IMR-90 (cell line): ENCODE data around the gene SUGT1. TPM values are rescaled to one million over a fixed set of nuclear protein-coding genes. Genes with fewer than 3 reads are reported as not detected.

Source experiments
- ATAC-seq: fragments of 200-7000 bp; cut with Tn5 transposase; 2 replicates; pipeline ENCODE4 v1.9.1; 2020; ENCODE audit warnings: low read depth, mild to moderate bottlenecking, moderate library complexity
- BruUV-seq: library from RNA; stranded (reverse); fragments of 400-500 nt; replicated peaks from 2 replicates; lab custom pipeline; 2021; lab: Mats Ljungman, UMichigan
- CTCF ChIA-PET: fragments of 300-600 bp; formaldehyde crosslinking; extraction: SDS; loops from one replicate; lab custom pipeline; 2021; ENCODE audit warnings: antibody characterized with exemption; lab: Yijun Ruan, JAX
- POLR2A ChIA-PET: fragments of 300-600 bp; sonication (Branson Sonifier 250); formaldehyde crosslinking; loops from one replicate; lab custom pipeline; 2022; ENCODE audit warnings: antibody characterized with exemption; ENCODE audit not compliant: unreplicated experiment; lab: Charles Lee
- DNase-seq: peaks from one replicate; pipeline ENCODE4 v3.0.0; 2013
- H2AFZ ChIP-seq: replicated peaks from 2 replicates; pipeline ENCODE3; 2013; ENCODE audit warnings: low read length, mild to moderate bottlenecking; ENCODE audit not compliant: poor library complexity
- H2AK5ac ChIP-seq: 2 replicates; pipeline ENCODE4 v1.6.1; 2013; ENCODE audit warnings: low read depth, low read length, inconsistent platforms
- H2AK9ac ChIP-seq: replicated peaks from 2 replicates; pipeline ENCODE3; 2013; ENCODE audit warnings: mild to moderate bottlenecking, low read depth, low read length, moderate library complexity; ENCODE audit not compliant: poor library complexity
- H2BK120ac ChIP-seq: 2 replicates; pipeline ENCODE4 v1.6.1; 2013; ENCODE audit warnings: low read depth, low read length, inconsistent platforms
- H2BK15ac ChIP-seq: 3 replicates; pipeline ENCODE4 v1.6.1; 2013; ENCODE audit warnings: low read depth, low read length, inconsistent platforms
- H2BK20ac ChIP-seq: 2 replicates; pipeline ENCODE4 v1.6.1; 2013; ENCODE audit warnings: low read depth, mild to moderate bottlenecking, inconsistent platforms, low read length, moderate library complexity
- H2BK5ac ChIP-seq: 2 replicates; pipeline ENCODE4 v1.6.1; 2013; ENCODE audit warnings: mild to moderate bottlenecking, low read depth, low read length, inconsistent platforms; ENCODE audit not compliant: poor library complexity, severe bottlenecking
- H3K14ac ChIP-seq: replicated peaks from 2 replicates; pipeline ENCODE4 v1.6.1; 2013; ENCODE audit warnings: low read depth, low read length, inconsistent platforms
- H3K18ac ChIP-seq: 2 replicates; pipeline ENCODE4 v1.6.1; 2013; ENCODE audit warnings: low read depth, low read length, control low read depth
- H3K23ac ChIP-seq: 2 replicates; pipeline ENCODE4 v1.6.1; 2013; ENCODE audit warnings: low read depth, low read length, inconsistent platforms
- H3K27ac ChIP-seq: 2 replicates; pipeline ENCODE4 v1.5.1; 2013; ENCODE audit warnings: mild to moderate bottlenecking, control low read depth, low read length; ENCODE audit not compliant: insufficient read depth
- H3K27me3 ChIP-seq: 2 replicates; pipeline ENCODE4 v1.6.1; 2013; ENCODE audit warnings: low read length; ENCODE audit not compliant: control insufficient read depth, insufficient read depth
- H3K36me3 ChIP-seq: 2 replicates; pipeline ENCODE4 v1.6.1; 2013; ENCODE audit warnings: low read length, mixed read lengths; ENCODE audit not compliant: control insufficient read depth, insufficient read depth
- H3K4ac ChIP-seq: 2 replicates; pipeline ENCODE4 v1.6.1; 2013; ENCODE audit warnings: low read depth, low read length, inconsistent platforms
- H3K4me1 ChIP-seq: 2 replicates; pipeline ENCODE4 v1.6.1; 2013; ENCODE audit warnings: low read length, mixed read lengths; ENCODE audit not compliant: control insufficient read depth, insufficient read depth
- H3K4me2 ChIP-seq: 2 replicates; pipeline ENCODE4 v1.6.1; 2013; ENCODE audit warnings: low read depth, mild to moderate bottlenecking, control low read depth, low read length, moderate library complexity
- H3K4me3 ChIP-seq: 2 replicates; pipeline ENCODE4 v1.5.1; 2013; ENCODE audit warnings: low read depth, mild to moderate bottlenecking, control low read depth, low read length, moderate library complexity; ENCODE audit not compliant: insufficient read depth
- H3K56ac ChIP-seq: 2 replicates; pipeline ENCODE4 v1.6.1; 2013; ENCODE audit warnings: low read length, inconsistent platforms; ENCODE audit not compliant: insufficient read depth; ENCODE audit errors: extremely low read depth
- H3K79me1 ChIP-seq, 2 experiments: 2 replicates each; pipeline ENCODE4 v1.6.1; 2013; ENCODE audit warnings: low read length in 2 of 2, inconsistent platforms in 1 of 2, low read depth in 1 of 2
- H3K9ac ChIP-seq: 2 replicates; pipeline ENCODE4 v1.6.1; 2013; ENCODE audit warnings: low read depth, low read length, control low read depth
- H3K9me1 ChIP-seq: 2 replicates; pipeline ENCODE4 v1.6.1; 2013; ENCODE audit warnings: low read length, inconsistent platforms; ENCODE audit not compliant: insufficient read depth
- H3K9me3 ChIP-seq: 2 replicates; pipeline ENCODE4 v1.6.1; 2013; ENCODE audit warnings: low read length; ENCODE audit not compliant: control insufficient read depth, insufficient read depth
- H4K20me1 ChIP-seq: 2 replicates; pipeline ENCODE4 v1.6.1; 2013; ENCODE audit warnings: low read length, inconsistent platforms; ENCODE audit not compliant: insufficient read depth
- H4K5ac ChIP-seq: 2 replicates; pipeline ENCODE4 v1.6.1; 2013; ENCODE audit warnings: mild to moderate bottlenecking, low read depth, low read length, control low read depth
- H4K8ac ChIP-seq, 2 experiments: 2 replicates each; pipeline ENCODE4 v1.6.1; 2013; ENCODE audit warnings: low read depth in 2 of 2, low read length in 2 of 2, control low read depth in 1 of 2, inconsistent platforms in 1 of 2
- H4K91ac ChIP-seq: 2 replicates; pipeline ENCODE4 v1.6.1; 2013; ENCODE audit warnings: low read depth, low read length, inconsistent platforms; ENCODE audit not compliant: insufficient read depth
- BHLHE40 ChIP-seq: fragments of 150-350 bp; IDR thresholded peaks from 2 replicates; pipeline ENCODE4 v1.6.1; 2016; ENCODE audit warnings: mild to moderate bottlenecking, low read depth, low read length
- CHD1 ChIP-seq: IDR thresholded peaks from 2 replicates; pipeline ENCODE4 v1.6.1; 2012; ENCODE audit warnings: low read depth, low read length, improper control_type of control experiment
- MAZ ChIP-seq: IDR thresholded peaks from 2 replicates; pipeline ENCODE4 v1.6.1; 2012; ENCODE audit warnings: low read depth, mild to moderate bottlenecking, low read length, improper control_type of control experiment, moderate library complexity, borderline replicate concordance
- MXI1 ChIP-seq: IDR thresholded peaks from 2 replicates; pipeline ENCODE4 v1.6.1; 2012; ENCODE audit warnings: low read depth, mild to moderate bottlenecking, low read length, moderate library complexity, borderline replicate concordance
- NFE2L2 ChIP-seq: fragments of 150-350 bp; IDR thresholded peaks from 2 replicates; pipeline ENCODE4 v1.6.1; 2016; ENCODE audit warnings: low read depth, mild to moderate bottlenecking, low read length
- POLR2A ChIP-seq: IDR thresholded peaks from 2 replicates; pipeline ENCODE4 v1.6.1; 2012; ENCODE audit warnings: mild to moderate bottlenecking, low read depth, low read length
- RAD21 ChIP-seq: IDR thresholded peaks from 2 replicates; pipeline ENCODE4 v1.6.1; 2012; ENCODE audit warnings: low read length, improper control_type of control experiment
- RCOR1 ChIP-seq: IDR thresholded peaks from 2 replicates; pipeline ENCODE4 v1.6.1; 2012; ENCODE audit warnings: mild to moderate bottlenecking, low read length, improper control_type of control experiment; ENCODE audit not compliant: insufficient replicate concordance
- RFX5 ChIP-seq: IDR thresholded peaks from 2 replicates; pipeline ENCODE4 v1.8.0; 2012; ENCODE audit warnings: low read depth, mild to moderate bottlenecking, low read length, moderate library complexity
- SMC3 ChIP-seq: fragments of 150-350 bp; IDR thresholded peaks from 2 replicates; pipeline ENCODE4 v1.6.1; 2016; ENCODE audit warnings: low read depth, mild to moderate bottlenecking, antibody characterized with exemption, low read length, moderate library complexity
- WGBS, 2 experiments: methylation state at CpG; one replicate each; pipeline versions ENCODE4 v1.1.5 to v1.1.7; 2013; ENCODE audit warnings: missing lambda C conversion rate in 2 of 2; ENCODE audit not compliant: insufficient read length in 1 of 2; ENCODE audit errors: extremely low coverage in 2 of 2; 5-methylcytosine and 5-hydroxymethylcytosine counted together
- dilution Hi-C: fragments of 300-500 bp; cut with HindIII; formaldehyde crosslinking; loops from one replicate; pipeline ENCODE4 v1.14.3; 2018; ENCODE audit warnings: low sequenced_read_pairs; ENCODE audit not compliant: unreplicated experiment
- in situ Hi-C: fragments of 300-500 bp; cut with MboI; formaldehyde crosslinking; loops from 3 replicates; pipeline ENCODE4 v1.14.3; 2019; ENCODE audit warnings: low sequenced_read_pairs, inconsistent platforms, mixed read lengths
- intact Hi-C: fragments of 100-400 bp; cut with micrococcal nuclease; formaldehyde crosslinking; loops from 2 replicates; pipeline ENCODE4 v1.10.0; 2022
- polyA plus RNA-seq, 3 experiments: library from polyadenylated mRNA; depleted of rRNA; stranded (reverse); fragments of >200 nt; gene quantifications; 2 replicates each; pipeline ENCODE4 v1.2.3, GENCODE V29; 2012; ENCODE audit warnings: low replicate concordance in 1 of 3
- total RNA-seq: library from RNA; depleted of rRNA; stranded (reverse); fragments of >200 nt; gene quantifications from 2 replicates; pipeline ENCODE4 v1.2.3, GENCODE V29; 2012
- TF ChIP-seq, protein P1 (sequence below): conservative IDR thresholded peaks from 2 replicates; pipeline ENCODE4 v1.5.1; 2012; ENCODE audit warnings: mild to moderate bottlenecking, low read depth, low read length, improper control_type of control experiment
- TF ChIP-seq, protein P2 (sequence below): fragments of 150-350 bp; IDR thresholded peaks from 2 replicates; pipeline ENCODE4 v1.6.1; 2017; ENCODE audit warnings: mild to moderate bottlenecking, antibody characterized with exemption, low read length, low read depth

Gene SUGT1
- total and polyA plus RNA-seq, 2 of the 4 experiments (the other 2 are of a cell fraction) = 21.5 to 24.6 TPM

GRCh38 chr13:52736891-52737290 is 84.3 kb downstream of the SUGT1 start:
- Histone ChIP-seq H4K20me1 (no peaks in the 10 kb centered on the region), H3K27ac (no peak overlapping the region), H3K9ac (no peak overlapping the region), H2BK20ac (no peak overlapping the region), H3K9me3 (no peaks in the 10 kb centered on the region), H3K9me1 (no peaks in the 10 kb centered on the region), H2BK15ac (no peak overlapping the region), H4K91ac (no peak overlapping the region), H3K23ac (no peak overlapping the region), H3K27me3 (peaks cover 28% of the 10 kb centered on the region), H4K8ac (no peak overlapping the region), H2BK120ac (no peak overlapping the region), H2AK5ac (no peak overlapping the region), H3K4me3 (no peak overlapping the region), H3K18ac (no peak overlapping the region), H2BK5ac (no peak overlapping the region), H3K4me2 (no peak overlapping the region), H3K14ac (no peak overlapping the region), H2AK9ac (no peak overlapping the region), H4K5ac (no peak overlapping the region), H3K36me3 (no peaks in the 10 kb centered on the region), H2AFZ (no peak overlapping the region), H3K4me1 (no peaks in the 10 kb centered on the region; the same call in 1 of the 2 replicates), H3K79me1 (no peaks in the 10 kb centered on the region), H3K56ac (no peak overlapping the region), H3K4ac (no peak overlapping the region)
- BruUV-seq = no TSS peak
- in situ Hi-C loops = no loop called here
- POLR2A ChIA-PET = no interaction called here
- CTCF ChIA-PET = no interaction called here
- TF ChIP-seq POLR2A = no peak
- TF ChIP-seq MXI1 = no peak
- TF ChIP-seq, protein P1, sequence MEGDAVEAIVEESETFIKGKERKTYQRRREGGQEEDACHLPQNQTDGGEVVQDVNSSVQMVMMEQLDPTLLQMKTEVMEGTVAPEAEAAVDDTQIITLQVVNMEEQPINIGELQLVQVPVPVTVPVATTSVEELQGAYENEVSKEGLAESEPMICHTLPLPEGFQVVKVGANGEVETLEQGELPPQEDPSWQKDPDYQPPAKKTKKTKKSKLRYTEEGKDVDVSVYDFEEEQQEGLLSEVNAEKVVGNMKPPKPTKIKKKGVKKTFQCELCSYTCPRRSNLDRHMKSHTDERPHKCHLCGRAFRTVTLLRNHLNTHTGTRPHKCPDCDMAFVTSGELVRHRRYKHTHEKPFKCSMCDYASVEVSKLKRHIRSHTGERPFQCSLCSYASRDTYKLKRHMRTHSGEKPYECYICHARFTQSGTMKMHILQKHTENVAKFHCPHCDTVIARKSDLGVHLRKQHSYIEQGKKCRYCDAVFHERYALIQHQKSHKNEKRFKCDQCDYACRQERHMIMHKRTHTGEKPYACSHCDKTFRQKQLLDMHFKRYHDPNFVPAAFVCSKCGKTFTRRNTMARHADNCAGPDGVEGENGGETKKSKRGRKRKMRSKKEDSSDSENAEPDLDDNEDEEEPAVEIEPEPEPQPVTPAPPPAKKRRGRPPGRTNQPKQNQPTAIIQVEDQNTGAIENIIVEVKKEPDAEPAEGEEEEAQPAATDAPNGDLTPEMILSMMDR = no peak
- no peak for TF ChIP-seq NFE2L2
- TF ChIP-seq BHLHE40 = no peak
- no peak for TF ChIP-seq RAD21
- no peak for TF ChIP-seq SMC3
- no peak for TF ChIP-seq RCOR1
- TF ChIP-seq CHD1 = no peak
- TF ChIP-seq MAZ = no peak
- no peak for TF ChIP-seq RFX5
- TF ChIP-seq, protein P2, sequence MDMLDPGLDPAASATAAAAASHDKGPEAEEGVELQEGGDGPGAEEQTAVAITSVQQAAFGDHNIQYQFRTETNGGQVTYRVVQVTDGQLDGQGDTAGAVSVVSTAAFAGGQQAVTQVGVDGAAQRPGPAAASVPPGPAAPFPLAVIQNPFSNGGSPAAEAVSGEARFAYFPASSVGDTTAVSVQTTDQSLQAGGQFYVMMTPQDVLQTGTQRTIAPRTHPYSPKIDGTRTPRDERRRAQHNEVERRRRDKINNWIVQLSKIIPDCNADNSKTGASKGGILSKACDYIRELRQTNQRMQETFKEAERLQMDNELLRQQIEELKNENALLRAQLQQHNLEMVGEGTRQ = no peak
- DNase-seq = no peak
- dilution Hi-C loops = no loop called here
- no peak for ATAC-seq
- WGBS, 2 experiments = no CpG with 5 or more reads among the region's 2 CpGs
- intact Hi-C loops = no loop called here
